ENCODE results near the gene KDM2A. TPM values are rescaled to one million over a fixed set of nuclear protein-coding genes. Genes with fewer than 3 reads are reported as not detected.
A peak's percentile ranks its signal among the peaks of the same experiment; 100 is the strongest.
"Not testable (repeated sequence)": the region's sequence is repeated elsewhere in the genome, so short reads cannot be mapped to it uniquely, and the experiment has no call there.

Gene KDM2A
- total RNA-seq, 1 experiment from 2014 or later: 12.6 TPM

GRCh38 chr11:67114275-67114896 lies 4.7 kb upstream of the KDM2A start:
- no peak for DNase-seq (ENCODE audit: low read depth, low spot score)
- in situ Hi-C loops (cut with HindIII; ENCODE audit: low pct_unique_long_range_greater_than_20kb, low sequenced_read_pairs): no loop called here

GRCh38 chr11:67116758-67117105 lies 2.3 kb upstream of the KDM2A start:
- in situ Hi-C loops (cut with HindIII; ENCODE audit: low pct_unique_long_range_greater_than_20kb, low sequenced_read_pairs): no loop called here
- DNase-seq (ENCODE audit: low read depth, low spot score): no peak

DNA sequence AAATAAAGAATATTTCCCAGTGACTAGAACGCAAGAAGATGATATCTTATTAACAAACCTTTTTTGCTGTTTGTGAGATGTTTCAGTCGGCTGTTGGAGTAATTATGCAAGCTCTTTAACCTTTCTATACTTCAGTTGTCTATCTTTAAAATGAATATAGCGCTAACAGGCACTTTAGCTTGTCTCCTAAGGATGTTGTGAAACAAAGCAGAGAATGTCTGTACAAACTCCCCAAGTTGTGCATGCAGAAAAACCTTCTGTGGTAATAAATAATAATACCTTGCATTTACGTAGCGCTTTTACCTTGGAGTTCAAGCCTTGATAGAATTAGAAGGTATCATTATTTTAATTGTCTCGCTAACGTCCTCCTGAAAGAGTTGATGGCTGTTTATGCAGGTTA lies 1.9 kb upstream of the KDM2A start:
- no peak for DNase-seq (ENCODE audit: low read depth, low spot score)
- in situ Hi-C loops (cut with HindIII; ENCODE audit: low pct_unique_long_range_greater_than_20kb, low sequenced_read_pairs): no loop called here

- no peak for DNase-seq (ENCODE audit: low read depth, low spot score)
Measured at GRCh38 chr11:67117672-67118180, 1.3 kb upstream of the KDM2A start.

DNA sequence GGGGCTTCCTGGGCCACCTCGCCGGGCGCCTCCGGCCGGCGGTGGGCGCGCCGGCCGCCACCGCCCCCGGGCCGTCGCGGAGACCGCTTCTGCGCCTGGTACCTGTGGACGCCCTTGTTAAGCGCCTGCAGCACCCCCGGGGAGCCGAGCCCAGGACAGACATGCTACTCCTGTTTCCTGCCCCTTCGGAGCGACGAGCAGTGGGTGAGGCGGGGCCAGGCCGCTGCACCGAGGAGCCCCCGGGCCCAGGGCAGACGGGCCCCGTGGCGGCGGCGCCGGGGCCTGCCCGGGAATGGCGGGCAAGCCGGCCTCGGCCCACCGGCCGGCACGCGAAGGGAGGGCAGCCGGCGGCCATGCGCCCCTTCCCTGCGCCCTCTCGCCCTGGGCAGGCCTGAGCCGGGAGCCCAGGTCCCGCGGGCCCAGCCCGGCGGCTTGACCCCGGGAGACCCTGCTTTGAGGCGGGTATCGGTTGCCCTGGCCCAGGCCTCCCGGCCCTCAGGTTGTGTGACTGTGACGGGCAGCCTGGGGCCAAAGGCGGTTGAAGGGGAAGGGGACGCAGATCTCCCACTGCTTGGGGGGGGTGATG lies 789 bp upstream of the KDM2A start:
- in situ Hi-C loops (cut with HindIII; ENCODE audit: low pct_unique_long_range_greater_than_20kb, low sequenced_read_pairs): no loop called here
- no peak for DNase-seq (ENCODE audit: low read depth, low spot score)

More at GRCh38 chr11:67117672-67118180, 1.3 kb upstream of the KDM2A start:
- in situ Hi-C loops (cut with HindIII; ENCODE audit: low pct_unique_long_range_greater_than_20kb, low sequenced_read_pairs): no loop called here

DNA sequence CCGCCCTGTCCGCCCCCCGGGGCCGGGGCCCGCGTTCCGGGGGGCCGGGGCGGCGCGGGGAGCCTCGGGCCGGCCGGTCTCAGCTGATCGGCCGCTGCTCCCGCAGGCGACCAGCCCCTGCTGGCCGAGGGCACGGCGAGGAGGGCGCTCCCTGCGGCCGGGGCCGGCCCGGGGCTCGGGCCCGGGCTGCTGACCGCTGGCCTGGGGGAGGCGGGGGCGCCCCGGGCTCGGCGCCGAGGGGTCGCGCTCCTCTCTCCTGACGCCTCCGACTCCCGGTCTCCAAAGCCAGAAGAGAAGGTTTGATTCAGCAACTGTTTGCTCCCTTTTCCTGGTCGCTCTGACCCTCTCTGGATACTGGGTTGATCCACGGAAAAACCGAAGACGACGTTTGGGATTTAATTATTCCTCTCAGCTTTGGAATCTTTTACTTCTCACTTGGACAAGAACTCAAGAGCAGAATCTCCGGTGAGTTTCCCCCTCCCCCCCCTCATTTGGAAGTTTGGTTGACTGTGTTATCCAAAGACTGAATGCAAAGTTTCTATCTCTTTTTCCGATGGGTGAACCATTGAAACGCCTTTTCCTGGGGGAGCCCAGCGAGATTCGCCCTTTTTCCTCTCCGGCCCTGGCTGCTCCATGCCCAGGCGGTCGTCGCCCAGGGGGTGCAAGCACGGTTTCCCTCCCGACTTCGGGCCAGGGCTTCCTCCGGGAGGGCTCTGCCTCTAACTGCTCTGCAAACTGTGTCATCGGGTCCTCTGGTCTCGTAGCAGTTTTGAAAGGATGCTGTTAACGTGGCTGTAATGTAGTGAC lies 725 bp downstream of the KDM2A start:
- DNase-seq (ENCODE audit: low read depth, low spot score): peak; percentile 9
- in situ Hi-C loops (cut with HindIII; ENCODE audit: low pct_unique_long_range_greater_than_20kb, low sequenced_read_pairs): no loop called here

- DNase-seq (ENCODE audit: low read depth, low spot score): no peak
- in situ Hi-C loops (cut with HindIII; ENCODE audit: low pct_unique_long_range_greater_than_20kb, low sequenced_read_pairs): no loop called here
Measured at GRCh38 chr11:67120456-67120855, 1.4 kb downstream of the KDM2A start.

GRCh38 chr11:67120881-67121710 lies 2.0 kb downstream of the KDM2A start:
- in situ Hi-C loops (cut with HindIII; ENCODE audit: low pct_unique_long_range_greater_than_20kb, low sequenced_read_pairs): no loop called here
- peak; percentile 20 for DNase-seq (ENCODE audit: low read depth, low spot score)

GRCh38 chr11:67123801-67124200 lies 4.7 kb downstream of the KDM2A start:
- DNase-seq (ENCODE audit: low read depth, low spot score); in situ Hi-C loops (cut with HindIII; ENCODE audit: low pct_unique_long_range_greater_than_20kb, low sequenced_read_pairs): not testable (repeated sequence)

DNA sequence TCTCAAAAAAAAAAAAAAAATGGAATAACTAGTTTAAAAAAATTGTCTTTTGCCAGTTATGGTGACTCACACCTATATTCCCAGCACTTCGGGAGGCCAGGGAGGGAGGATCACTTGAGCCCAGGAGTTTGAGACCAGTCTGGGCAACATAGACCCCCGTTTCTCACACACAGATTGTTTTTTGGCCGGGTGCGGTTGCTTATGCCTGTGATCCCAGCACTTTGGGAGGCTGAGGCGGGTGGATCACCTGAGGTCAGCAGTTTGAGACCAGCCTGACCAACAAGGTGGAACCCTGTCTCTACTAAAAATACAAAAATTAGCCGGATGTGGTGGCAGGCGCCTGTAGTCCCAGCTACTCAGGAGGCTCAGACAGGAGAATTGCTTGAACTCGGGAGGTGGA lies 7.2 kb downstream of the KDM2A start:
- in situ Hi-C loops (cut with HindIII; ENCODE audit: low pct_unique_long_range_greater_than_20kb, low sequenced_read_pairs); DNase-seq (ENCODE audit: low read depth, low spot score): not testable (repeated sequence)

DNA sequence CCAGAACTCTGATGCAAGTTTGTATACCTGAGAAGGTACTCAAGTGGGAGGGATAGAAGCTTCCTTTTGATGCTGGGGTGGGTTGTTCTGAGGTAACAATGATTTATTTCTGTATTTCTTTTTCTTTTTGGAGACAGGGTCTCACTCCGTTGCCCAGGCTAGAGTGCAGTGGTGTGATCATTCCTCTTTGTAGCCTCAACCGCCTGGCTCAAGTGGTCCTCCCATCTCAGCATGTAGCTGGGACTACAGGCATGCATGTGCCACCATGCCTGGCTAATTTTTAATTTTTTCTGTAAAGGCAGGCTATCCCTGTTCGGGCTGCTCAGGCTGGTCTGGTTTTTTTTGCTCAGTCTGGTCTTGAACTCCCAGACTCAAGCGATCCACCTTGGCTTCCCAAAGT lies 7.9 kb downstream of the KDM2A start:
- DNase-seq (ENCODE audit: low read depth, low spot score): no peak
- in situ Hi-C loops (cut with HindIII; ENCODE audit: low pct_unique_long_range_greater_than_20kb, low sequenced_read_pairs): no loop called here

DNA sequence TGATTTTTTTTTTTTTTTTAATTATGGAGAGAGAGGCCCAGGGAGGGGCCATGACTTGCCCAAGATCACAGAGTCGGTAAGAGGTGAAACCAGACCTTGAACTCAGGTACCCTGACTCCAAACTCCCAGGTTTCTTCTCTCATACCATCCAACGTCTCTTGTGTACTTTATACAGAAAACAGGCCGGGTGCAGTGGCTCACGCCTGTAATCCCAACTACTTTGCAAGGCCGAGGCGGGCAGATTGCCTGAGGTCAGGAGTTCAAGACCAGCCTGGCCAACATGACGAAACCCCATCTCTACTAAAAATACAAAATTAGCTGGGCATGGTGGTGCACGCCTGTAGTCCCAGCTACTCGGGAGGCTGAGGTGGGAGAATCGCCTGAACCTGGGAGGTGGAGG lies 11.8 kb downstream of the KDM2A start:
- DNase-seq (ENCODE audit: low read depth, low spot score); in situ Hi-C loops (cut with HindIII; ENCODE audit: low pct_unique_long_range_greater_than_20kb, low sequenced_read_pairs): not testable (repeated sequence)

- in situ Hi-C loops (cut with HindIII; ENCODE audit: low pct_unique_long_range_greater_than_20kb, low sequenced_read_pairs): no loop called here
- no peak for DNase-seq (ENCODE audit: low read depth, low spot score)
Measured at GRCh38 chr11:67136156-67136555, 17.1 kb downstream of the KDM2A start.

DNA sequence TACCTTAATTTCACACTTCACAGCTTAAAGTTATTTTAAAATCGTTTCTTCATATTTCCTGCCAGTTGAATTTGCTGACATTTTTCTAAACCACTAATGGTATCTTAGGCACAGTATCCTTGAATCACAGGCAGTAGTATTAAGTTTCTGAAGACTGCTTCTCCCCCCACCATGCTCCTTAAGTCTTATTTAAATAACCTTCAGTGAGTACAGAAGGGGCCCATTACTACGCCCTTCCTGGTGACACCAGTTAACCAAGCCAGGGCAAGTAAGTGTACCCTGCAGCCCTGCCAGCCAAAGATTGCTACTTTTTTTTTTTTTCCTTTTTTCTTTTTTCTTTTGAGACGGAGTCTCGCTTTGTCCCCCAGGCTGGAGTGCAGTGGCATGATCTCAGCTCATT lies 19.9 kb downstream of the KDM2A start:
- no peak for DNase-seq (ENCODE audit: low read depth, low spot score)
- in situ Hi-C loops (cut with HindIII; ENCODE audit: low pct_unique_long_range_greater_than_20kb, low sequenced_read_pairs): no loop called here

DNA sequence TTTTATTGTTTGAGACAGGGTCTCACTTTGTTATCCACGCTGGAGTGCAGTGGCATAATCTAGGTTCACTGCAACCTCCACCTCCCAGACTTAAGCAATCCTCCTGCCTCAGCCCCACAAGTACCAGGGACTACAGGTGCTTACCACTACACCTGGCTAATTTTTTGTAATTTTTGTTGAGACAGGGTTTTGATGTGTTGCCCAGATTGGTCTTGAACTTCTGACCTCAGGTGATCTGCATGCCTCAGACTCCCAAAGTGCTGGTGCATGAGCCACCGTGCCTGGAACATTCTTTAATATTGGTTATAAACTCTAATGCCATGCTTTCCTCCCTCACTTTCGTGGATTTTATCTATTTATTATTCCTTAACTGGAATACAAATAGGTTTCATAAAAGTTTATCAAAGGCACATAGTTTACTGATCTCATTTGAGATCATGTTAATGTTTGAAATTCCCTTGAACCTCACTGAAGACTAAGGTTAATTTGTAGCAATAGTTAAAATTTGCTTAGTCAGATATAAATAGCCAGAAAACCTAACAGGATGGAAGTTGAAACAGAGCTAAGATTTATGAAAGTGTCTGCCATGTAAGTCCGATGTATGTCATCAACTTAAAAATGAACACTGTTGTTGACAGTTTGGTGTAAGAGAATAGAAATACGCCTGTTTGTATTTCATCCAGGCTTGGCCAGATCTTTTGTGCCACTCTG lies 27.6 kb downstream of the KDM2A start:
- DNase-seq (ENCODE audit: low read depth, low spot score): no peak
- in situ Hi-C loops (cut with HindIII; ENCODE audit: low pct_unique_long_range_greater_than_20kb, low sequenced_read_pairs): no loop called here

DNA sequence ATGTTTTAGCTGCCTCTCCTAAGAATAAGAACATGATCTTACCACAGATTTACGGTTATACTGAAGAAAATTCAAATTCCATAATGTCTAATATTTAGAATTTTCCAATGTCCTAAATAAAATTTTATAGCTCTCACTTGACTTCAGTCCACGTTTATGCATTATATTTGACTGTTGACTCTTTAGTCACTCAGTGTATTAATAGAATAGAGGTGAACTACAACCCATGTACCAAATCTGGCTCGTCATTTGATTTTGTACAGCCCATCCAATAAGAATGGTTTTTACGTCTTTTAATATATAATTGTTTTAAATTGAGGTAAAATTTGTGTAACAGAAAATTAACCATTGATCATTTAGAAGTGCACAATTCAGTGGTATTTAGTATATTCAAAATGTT lies 34.9 kb downstream of the KDM2A start:
- in situ Hi-C loops (cut with HindIII; ENCODE audit: low pct_unique_long_range_greater_than_20kb, low sequenced_read_pairs): no loop called here
- no peak for DNase-seq (ENCODE audit: low read depth, low spot score)

- in situ Hi-C loops (cut with HindIII; ENCODE audit: low pct_unique_long_range_greater_than_20kb, low sequenced_read_pairs): no loop called here
- DNase-seq (ENCODE audit: low read depth, low spot score): no peak
Measured at GRCh38 chr11:67154726-67155125, 35.7 kb downstream of the KDM2A start.
